ENCODE results near the gene RNF151.
A peak's percentile ranks its signal among the peaks of the same experiment; 100 is the strongest.

Gene RNF151

GRCh38 chr16:1976951-1977874 is 10.6 kb downstream of the RNF151 start:
- no peak for DNase-seq (ENCODE audit: low read depth in 2 of 2)

DNA sequence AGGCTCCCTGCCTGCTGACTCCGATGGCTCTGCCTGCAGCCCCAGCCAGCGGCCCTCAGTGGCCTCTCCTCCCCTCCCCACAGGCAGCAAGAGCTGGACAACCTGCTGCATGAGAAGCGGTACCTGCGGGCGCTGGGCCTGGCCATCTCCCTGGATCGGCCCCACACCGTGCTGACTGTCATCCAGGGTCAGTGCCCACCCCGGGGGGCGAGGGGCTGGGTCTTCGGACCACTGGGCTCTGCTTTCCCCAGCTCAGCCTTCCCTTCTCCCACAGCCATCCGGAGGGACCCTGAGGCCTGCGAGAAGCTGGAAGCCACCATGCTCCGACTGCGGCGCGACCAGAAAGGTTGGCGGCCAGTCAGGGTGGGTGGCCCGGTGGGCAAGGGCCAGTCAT is 11.2 kb downstream of the RNF151 start:
- no peak for DNase-seq (ENCODE audit: low read depth in 2 of 2)

- DNase-seq (ENCODE audit: low read depth in 2 of 2) = no peak
These were observed 11.9 kb downstream of the RNF151 start for GRCh38 chr16:1978476-1979120.

DNA sequence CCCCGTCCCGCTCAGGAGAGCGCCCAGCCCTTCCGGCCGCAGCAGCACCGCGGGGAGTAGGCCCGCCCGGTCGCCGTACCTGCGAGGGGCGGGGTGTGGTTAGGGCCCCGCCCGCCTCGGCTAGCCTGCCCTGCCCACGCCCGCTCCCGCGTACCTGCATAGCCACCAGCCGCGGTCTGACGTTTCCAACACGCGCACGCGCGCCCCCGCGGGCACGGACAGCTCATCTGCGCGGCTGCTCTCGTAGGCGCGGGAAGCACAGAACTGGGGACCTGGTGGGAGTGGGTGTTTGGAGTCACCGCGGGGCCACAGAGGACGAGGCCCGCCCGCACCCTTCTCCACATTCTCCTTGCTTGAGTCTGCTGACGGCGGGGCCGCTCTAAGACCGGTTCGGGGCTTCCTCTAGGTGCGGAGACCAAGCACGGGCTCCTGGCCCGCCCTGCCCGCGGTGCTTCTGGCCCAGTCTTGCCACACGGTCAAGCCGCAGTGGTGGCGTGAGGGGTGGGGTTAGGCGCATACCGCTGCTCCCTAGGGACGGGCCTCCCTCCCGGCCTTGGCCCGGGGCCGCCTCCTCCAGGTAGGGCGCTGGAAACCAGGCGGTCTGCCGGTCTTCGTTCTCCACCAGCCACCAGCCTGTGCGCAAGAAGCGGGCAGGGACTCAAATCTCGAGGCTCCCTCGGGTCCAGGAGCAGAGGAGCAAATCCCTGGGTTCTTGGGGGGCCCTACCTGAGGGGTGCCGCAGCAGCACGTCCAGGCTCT is 12.8 kb downstream of the RNF151 start:
- no peak for DNase-seq (ENCODE audit: low read depth in 2 of 2)

DNA sequence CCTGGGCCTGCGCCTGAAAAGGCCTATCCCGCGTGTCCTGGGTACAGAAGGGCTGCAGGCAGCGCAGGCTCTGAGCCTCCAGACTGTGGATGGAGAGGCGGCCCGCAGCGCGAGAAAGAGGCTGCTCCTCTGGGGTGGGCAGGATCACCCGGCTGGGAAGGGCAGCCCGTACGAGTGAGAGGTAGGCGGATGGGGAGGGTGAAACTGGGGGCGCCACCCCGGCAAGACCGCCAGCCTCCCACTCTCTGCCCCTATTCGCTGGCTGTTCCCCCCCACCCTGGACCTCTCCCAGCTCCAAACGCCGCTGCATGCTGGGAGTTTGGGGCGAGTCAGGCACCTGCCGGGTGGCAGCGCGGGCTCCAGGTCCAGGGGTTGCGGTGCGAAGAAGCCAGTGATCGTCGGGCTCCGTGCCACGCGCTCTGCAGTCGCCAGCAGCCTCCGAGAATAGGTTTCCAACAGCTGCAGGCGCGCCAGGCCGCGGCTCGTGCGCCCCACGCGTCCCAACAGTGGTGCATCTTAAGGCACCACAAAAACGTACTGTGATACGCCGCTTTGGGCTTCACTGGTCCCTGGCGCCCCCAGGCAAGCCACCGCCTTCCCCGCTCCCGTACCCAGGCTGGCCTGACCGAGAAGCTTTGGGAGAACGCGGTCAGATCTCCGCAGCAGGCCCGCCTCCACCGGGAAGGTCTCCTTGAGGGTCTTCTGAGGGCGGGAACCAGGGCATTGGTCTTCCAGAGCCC is 13.5 kb downstream of the RNF151 start:
- no peak for DNase-seq (ENCODE audit: low read depth in 2 of 2)

GRCh38 chr16:1980770-1981087 is 14.1 kb downstream of the RNF151 start:
- no peak for DNase-seq (ENCODE audit: low read depth in 2 of 2)

DNA sequence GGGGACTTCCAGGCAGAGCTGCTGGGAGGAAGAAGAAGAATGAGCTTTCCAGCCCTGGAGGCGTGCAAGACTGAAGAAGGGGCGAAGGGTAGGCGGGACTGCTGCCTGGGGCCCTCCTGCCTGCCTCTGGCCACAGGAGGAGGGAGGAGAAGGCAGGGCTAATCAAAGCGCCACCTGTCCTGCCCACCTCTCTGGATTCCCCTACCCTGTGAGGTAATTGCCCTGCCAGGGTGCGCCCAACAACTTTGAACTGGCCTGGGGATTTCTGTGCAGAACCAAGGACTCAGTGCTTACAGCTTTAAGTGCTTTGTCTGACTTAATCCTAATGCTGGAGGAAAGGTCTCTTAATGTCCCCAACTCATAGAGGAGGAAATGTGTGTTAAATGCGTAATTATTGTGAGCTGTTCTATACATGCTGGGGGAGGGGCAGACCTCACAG is 14.8 kb downstream of the RNF151 start, which contains the start of gene NOXO1:
TSS of gene NOXO1 (minus strand) at position 72 of the 439 bp plus-strand sequence. CDS start 290 bp downstream, outside the sequence.
- no peak for DNase-seq (ENCODE audit: low read depth in 2 of 2)

GRCh38 chr16:1982013-1982433 is 15.4 kb downstream of the RNF151 start:
- DNase-seq (ENCODE audit: low read depth in 2 of 2) = no peak

- DNase-seq (ENCODE audit: low read depth in 2 of 2) = no peak
These were observed 16.4 kb downstream of the RNF151 start for GRCh38 chr16:1982991-1983543.

DNA sequence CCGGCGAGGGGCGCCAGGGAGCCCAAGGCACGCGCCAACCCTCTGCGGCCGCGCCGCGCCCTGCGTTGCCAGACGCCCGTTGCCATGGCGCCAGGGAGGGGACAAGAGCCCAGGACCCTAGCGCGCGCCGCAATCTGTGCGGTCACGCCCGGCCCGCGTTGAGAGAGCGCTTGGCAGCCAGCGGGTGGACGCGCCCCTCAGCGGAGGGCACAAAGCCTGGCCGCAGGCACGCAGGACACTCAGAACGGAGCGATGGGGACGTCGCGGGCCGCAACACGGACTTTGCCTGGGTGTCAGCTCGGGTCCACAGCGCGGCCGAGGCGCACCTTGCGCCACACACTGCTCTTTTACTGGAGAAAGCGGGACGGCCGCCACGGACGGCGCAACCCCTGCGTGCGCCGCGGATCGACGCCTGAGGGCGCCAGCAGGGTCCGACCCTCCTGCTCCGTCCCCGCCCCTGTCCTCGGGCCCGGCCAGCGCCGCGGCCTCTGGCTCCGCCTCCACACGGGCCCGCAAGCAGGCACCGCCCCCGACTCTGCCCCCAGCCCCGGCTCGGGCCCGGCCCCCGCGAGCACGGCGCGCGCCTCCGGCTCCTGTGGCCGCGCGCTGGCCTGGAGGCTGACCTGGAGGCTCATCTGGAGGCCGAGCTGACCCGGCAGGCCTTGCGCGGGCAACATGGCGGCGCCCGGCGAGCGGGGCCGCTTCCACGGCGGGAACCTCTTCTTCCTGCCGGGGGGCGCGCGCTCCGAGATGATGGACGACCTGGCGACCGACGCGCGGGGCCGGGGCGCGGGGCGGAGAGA is 17.1 kb downstream of the RNF151 start, which contains the start of gene GFER:
TSS of gene GFER (plus strand) at position 650 of the 803 bp plus-strand sequence. CDS start at position 676, 26 bp downstream.
- DNase-seq (ENCODE audit: low read depth in 2 of 2) = peak; percentile 73 to 79

DNA sequence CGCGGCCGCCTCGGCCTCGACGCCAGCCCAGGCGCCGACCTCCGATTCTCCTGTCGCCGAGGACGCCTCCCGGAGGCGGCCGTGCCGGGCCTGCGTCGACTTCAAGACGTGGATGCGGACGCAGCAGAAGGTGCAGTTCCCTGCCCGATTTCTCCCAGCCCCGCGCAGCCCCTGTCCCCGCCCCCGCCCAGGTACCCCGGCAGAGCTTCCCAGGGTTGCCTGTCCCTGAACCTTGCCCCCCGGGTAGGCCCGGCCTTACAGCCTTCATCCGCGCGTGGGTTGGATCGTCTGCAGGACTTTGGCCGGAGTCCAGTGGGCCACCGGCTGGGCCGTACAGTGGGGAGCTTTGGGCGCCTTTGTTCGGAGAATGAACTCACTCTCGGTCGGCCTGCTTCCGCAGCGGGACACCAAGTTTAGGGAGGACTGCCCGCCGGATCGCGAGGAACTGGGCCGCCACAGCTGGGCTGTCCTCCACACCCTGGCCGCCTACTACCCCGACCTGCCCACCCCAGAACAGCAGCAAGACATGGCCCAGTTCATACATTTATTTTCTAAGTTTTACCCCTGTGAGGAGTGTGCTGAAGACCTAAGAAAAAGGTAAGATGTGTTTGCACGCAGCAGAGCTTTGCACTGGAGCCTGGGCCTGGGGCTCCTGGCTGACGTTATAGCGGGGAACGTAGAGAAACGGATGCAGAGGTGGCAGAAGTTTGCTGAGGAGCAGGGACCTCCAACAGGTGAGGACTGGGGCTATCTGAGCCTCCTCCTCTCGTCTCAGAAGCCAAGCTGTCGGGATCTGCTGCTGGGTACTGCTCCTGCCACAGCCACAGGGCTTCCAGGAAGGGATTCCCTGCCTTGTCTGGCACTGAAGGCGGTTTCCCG is 17.9 kb downstream of the RNF151 start:
- DNase-seq (ENCODE audit: low read depth in 2 of 2) = no peak

DNA sequence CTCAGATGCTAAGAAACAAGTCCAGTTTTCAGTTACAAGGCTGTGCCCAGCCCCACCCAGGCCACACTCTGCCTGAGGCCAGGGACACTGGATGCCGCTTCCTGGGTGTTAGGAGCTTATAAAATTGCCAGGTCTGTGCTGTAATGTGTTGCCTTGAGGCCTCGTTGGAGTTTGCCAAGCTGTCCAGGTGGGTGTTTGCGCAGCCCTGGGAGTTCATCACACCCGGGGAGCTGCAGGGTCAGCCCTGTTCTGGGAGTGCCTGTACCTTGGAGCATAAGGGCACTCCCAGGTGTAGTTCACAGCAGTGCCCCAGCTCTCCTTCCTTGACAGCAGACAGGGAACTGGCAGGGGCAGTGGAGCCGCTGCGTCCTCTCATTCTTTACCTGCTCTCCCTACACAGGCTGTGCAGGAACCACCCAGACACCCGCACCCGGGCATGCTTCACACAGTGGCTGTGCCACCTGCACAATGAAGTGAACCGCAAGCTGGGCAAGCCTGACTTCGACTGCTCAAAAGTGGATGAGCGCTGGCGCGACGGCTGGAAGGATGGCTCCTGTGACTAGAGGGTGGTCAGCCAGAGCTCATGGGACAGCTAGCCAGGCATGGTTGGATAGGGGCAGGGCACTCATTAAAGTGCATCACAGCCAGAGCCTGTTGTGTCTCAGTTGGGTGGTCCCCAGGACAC is 19.0 kb downstream of the RNF151 start:
- DNase-seq (ENCODE audit: low read depth in 2 of 2) = no peak

- DNase-seq (ENCODE audit: low read depth in 2 of 2) = no peak
These were observed 20.5 kb downstream of the RNF151 start for GRCh38 chr16:1987198-1987597.

- no peak for DNase-seq (ENCODE audit: low read depth in 2 of 2)
These were observed 22.8 kb downstream of the RNF151 start, which contains the start of gene SYNGR3 for GRCh38 chr16:1989209-1990100. TSS of gene SYNGR3 (plus strand) at chr16:1989970. CDS start at chr16:1990103, 133 bp downstream.

- no peak for DNase-seq (ENCODE audit: low read depth in 2 of 2)
These were observed 23.4 kb downstream of the RNF151 start for GRCh38 chr16:1990101-1990350.

- DNase-seq (ENCODE audit: low read depth in 2 of 2) = no peak
These were observed 23.9 kb downstream of the RNF151 start for GRCh38 chr16:1990351-1991134.

- DNase-seq (ENCODE audit: low read depth in 2 of 2) = no peak
These were observed 24.5 kb downstream of the RNF151 start for GRCh38 chr16:1991135-1991551.

Data from stimulated activated CD8-positive, alpha-beta memory T cell treated with anti-CD3 and anti-CD28 coated beads, Interleukin-2, amount 100 ng/mL, for 48 hours (primary cell).